Omental fat pad (tissue), 4 donors: Measurements from ENCODE around the gene BICRA. TPM values are rescaled to one million over a fixed set of nuclear protein-coding genes. Genes with fewer than 3 reads are reported as not detected.
"Not testable (repeated sequence)": the region's sequence is repeated elsewhere in the genome, so short reads cannot be mapped to it uniquely, and the experiment has no call there.

Experiments used
- ATAC-seq: fragments of 150-250 bp; one replicate; pipeline ENCODE4 v1.9.1; 2016; ENCODE audit warnings: mild to moderate bottlenecking, moderate library complexity; ENCODE audit not compliant: low FRiP score
- DNase-seq: peaks from one replicate; pipeline ENCODE4 v3.0.0-alpha.2; 2019; ENCODE audit warnings: low spot score
- total RNA-seq, 4 donors: library from RNA; depleted of rRNA; stranded (reverse); fragments of >200 nt; gene quantifications; one replicate each; pipeline ENCODE4 v1.1.0, GENCODE V29; 2016
- TF ChIP-seq, protein P1 (sequence below), 3 donors: fragments of 450-650 bp; IDR thresholded peaks; one replicate each; pipeline ENCODE4 v1.5.1; 2016 to 2017; ENCODE audit warnings: antibody characterized with exemption in 3 of 3, mild to moderate bottlenecking in 3 of 3, moderate library complexity in 2 of 3

BICRA gene
- total RNA-seq, 4 donors from 2014 or later = 3.2 to 20.3 (median 6.8) TPM

DNA sequence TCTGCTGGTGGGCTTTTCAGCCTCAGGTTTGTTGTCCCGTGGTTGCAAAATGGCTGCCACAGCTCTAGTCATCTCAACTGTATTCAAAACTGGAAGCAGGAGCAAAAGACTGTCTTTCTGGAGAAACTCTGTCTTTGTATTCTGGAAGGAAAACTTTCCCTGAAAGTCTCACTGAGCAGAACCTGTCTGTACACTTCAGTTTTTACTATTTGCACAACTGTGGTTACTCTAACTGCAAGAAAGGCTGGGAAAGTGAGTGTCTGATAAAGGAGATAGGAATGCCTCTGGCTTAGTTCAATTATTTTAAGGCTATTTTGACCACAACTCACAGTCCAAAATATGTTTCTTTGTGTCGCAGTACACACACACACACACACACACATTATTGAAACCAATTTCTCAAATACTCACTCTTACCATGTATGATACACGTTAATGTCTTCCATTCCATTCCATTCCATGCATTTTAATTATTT lies 54.5 kb downstream of the BICRA start:
- TF ChIP-seq, protein P1, sequence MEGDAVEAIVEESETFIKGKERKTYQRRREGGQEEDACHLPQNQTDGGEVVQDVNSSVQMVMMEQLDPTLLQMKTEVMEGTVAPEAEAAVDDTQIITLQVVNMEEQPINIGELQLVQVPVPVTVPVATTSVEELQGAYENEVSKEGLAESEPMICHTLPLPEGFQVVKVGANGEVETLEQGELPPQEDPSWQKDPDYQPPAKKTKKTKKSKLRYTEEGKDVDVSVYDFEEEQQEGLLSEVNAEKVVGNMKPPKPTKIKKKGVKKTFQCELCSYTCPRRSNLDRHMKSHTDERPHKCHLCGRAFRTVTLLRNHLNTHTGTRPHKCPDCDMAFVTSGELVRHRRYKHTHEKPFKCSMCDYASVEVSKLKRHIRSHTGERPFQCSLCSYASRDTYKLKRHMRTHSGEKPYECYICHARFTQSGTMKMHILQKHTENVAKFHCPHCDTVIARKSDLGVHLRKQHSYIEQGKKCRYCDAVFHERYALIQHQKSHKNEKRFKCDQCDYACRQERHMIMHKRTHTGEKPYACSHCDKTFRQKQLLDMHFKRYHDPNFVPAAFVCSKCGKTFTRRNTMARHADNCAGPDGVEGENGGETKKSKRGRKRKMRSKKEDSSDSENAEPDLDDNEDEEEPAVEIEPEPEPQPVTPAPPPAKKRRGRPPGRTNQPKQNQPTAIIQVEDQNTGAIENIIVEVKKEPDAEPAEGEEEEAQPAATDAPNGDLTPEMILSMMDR (IDR thresholded peaks at IDR 0.05) = no peak
- ATAC-seq = peak; percentile 60
- DNase-seq = no peak

DNA sequence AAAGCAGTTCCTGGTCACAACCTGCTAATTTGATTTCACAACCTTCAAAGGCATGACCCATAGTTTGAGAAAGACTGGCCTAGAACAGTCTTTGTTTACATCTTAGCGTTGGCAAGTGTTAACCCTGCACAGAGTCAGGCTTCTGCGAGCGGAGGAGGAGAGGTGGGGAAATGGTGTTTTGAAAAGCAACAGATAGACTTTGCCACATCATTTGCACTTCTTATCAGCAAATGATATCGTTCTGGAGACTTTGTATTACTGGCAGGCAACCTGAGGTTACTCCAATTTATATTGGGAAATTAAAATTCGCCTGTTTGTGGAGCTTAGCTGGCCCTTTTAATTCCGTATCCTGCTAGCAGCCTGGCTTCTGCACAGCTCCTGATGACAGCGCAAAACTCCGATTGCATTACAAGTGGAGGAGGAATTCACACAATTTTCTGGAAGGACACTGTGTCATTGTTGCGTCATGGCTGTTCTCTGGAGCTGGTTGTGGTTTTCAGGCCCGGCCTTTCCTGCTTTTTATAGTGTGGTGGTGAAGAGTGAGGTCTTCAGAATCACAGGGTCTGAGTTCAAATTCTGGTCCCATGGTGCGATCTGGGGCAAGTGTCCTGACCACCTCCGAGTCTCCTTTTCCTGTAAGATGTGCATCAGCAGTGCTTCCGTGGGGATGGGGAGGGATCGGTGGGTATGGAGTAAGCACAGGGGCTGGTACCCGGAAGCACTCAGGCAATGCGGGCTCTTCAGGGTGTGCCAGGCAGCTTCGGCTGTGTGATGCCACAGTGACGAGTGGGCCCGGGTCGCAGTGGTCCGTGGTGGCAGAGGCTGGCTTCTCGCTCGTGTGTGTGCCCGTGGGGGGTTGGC lies 55.2 kb downstream of the BICRA start:
- ATAC-seq = peak; percentile 91
- peak; percentile 41 for DNase-seq
- TF ChIP-seq, protein P1 (IDR thresholded peaks at IDR 0.05) = no peak

DNA sequence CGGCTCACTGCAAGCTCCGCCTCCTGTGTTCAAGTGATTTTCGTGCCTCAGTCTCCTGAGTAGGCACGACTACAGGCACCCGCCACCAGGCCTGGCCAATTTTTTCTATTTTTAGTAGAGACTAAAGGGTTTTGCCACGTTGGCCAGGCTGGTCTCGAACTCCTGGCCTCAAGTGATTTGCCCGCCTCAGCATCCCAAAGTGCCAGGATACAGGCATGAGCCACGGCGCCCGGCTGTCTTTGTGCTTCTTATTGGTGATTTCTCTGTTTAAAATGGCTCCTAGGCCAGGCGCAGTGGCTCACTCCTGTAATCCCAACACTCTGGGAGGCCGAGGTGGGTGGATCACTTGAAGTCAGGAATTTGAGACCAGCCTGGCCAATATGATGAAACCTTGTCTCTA lies 59.6 kb downstream of the BICRA start:
- not testable (repeated sequence) for DNase-seq, ATAC-seq

DNA sequence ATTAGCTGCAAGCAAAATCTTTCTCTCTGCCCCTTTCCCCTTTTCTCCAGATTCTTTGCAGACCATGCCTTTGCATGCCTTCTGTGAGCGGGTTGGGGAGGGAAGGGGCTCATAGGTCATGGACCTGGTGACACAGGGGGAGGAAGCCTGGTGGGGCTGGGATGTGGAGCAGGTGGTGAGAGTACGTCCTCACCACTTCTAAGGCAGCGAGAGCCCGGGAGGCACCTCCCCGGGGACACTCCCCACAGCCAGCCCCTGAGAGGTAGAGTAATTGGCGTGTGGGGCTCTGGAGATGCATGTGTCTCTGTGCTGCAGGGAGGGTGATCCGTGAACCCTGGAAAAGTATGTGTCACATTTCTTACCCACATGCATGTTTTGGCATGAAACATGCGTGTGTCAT lies 61.8 kb downstream of the BICRA start:
- ATAC-seq = no peak
- TF ChIP-seq, protein P1 (IDR thresholded peaks at IDR 0.05) = no peak
- DNase-seq = no peak

DNA sequence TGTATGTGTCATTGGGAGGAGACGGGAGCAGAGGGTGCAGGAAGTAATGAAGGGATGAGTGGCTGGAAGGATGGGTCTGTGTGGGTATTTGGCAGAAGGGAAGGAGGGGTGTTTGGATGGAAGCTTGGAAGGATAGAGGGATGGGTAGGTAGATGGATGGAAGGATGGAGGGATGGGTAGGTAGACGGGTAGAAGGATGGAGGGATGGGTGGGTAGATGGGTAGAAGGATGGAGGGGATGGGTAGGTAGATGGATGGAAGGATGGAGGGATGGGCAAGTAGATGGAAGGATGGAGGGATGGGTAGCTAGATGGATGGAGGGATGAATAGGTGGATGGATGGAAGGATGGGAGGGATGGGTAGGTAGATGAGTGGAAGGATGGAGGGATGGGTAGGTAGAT lies 62.6 kb downstream of the BICRA start:
- TF ChIP-seq, protein P1 (IDR thresholded peaks at IDR 0.05) = no peak
- DNase-seq (no peak), ATAC-seq (no peak)

DNA sequence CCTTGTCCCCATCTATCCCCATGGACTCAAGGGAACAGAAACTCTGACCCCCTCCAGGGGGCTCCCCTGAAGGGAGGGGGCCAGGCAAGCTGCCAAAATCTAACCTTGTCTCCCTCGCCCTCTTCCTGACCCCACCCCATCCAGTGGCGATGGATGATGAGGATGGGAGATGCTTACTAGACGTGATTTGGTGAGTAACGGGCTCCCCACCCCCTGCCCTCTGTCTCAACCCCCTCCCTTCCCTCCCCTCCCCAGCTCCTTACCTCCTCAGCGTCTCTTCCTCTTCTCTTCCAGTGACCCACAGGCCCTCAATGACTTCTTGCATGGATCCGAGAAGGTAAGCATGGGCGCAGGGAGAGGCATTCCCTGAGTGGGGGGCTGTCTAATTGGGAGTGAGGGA lies 64.5 kb downstream of the BICRA start:
- DNase-seq = no peak
- TF ChIP-seq, protein P1 (IDR thresholded peaks at IDR 0.05) = no peak
- no peak for ATAC-seq

DNA sequence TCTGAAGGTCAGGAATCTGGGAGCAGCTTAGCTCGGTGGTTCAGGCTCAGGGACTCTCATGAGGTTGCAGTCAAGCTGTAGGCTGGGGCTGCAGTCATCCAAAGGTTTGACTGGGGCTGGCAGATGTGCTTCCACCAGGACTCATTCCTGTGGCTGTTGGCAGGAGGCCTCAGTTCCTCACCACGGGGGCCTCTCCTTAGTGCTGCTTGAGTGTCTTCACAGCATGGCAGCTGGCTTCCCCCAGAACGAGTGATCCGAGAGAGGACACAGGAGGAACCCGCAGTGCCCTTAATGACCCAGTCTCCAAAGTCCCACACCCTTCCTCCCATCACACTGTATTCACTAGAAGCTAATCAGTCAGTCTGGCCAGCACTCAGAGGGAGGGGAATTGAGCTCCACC lies 65.6 kb downstream of the BICRA start:
- TF ChIP-seq, protein P1 (IDR thresholded peaks at IDR 0.05) = no peak
- ATAC-seq (no peak), DNase-seq (no peak)
